Measurements from ENCODE around the gene GYS2. TPM values are rescaled to one million over a fixed set of nuclear protein-coding genes. Genes with fewer than 3 reads are reported as not detected.

Gene GYS2
- total RNA-seq, 1 experiment from 2014 or later, result not detected

Other genes starting within 250 kb of the GYS2 start
- not detected in 2 replicates for gene IAPP, start 231.9 kb downstream of the GYS2 start, total RNA-seq (2014; rRNA removed; shearing (Covaris generic); ENCODE audit: low replicate concordance)
- gene PYROXD1, start 167.2 kb downstream of the GYS2 start, total RNA-seq (2014; rRNA removed; shearing (Covaris generic); ENCODE audit: low replicate concordance), result 17.2 and 26.9 TPM in 2 replicates
- gene RECQL, start 103.2 kb downstream of the GYS2 start, total RNA-seq (2014; rRNA removed; shearing (Covaris generic); ENCODE audit: low replicate concordance), result 44.5 and 47.2 TPM in 2 replicates
- 17.1 and 53.9 TPM in 2 replicates for gene GOLT1B, start 103.1 kb downstream of the GYS2 start, total RNA-seq (2014; rRNA removed; shearing (Covaris generic); ENCODE audit: low replicate concordance)
- 327 and 787 TPM in 2 replicates for gene SPX, start 78.6 kb downstream of the GYS2 start, total RNA-seq (2014; rRNA removed; shearing (Covaris generic); ENCODE audit: low replicate concordance)
- 848 and 1,058 TPM in 2 replicates for gene LDHB, start 53.0 kb upstream of the GYS2 start, total RNA-seq (2014; rRNA removed; shearing (Covaris generic); ENCODE audit: low replicate concordance)
- gene KCNJ8, start 169.9 kb upstream of the GYS2 start, total RNA-seq (2014; rRNA removed; shearing (Covaris generic); ENCODE audit: low replicate concordance), result not detected in 2 replicates

Data from Karpas-422 (cell line).